ENCODE results near the gene CCBE1. TPM values are rescaled to one million over a fixed set of nuclear protein-coding genes. Genes with fewer than 3 reads are reported as not detected.

Gene CCBE1
- total RNA-seq, 4 donors from 2014 or later, result 1.3 to 30.2 (median 8.0) TPM

GRCh38 chr18:59395226-59396175 is 301.7 kb downstream of the CCBE1 start:
- TF ChIP-seq CTCF (IDR thresholded peaks at IDR 0.05), result no peak
- DNase-seq (ENCODE audit: low spot score), result no peak
- no peak for ATAC-seq (ENCODE audit: low FRiP score)

- no peak for TF ChIP-seq CTCF (IDR thresholded peaks at IDR 0.05)
- DNase-seq (ENCODE audit: low spot score) (no peak), ATAC-seq (ENCODE audit: low FRiP score) (no peak)
Observed at GRCh38 chr18:59393381-59393780, 303.8 kb downstream of the CCBE1 start.

GRCh38 chr18:59388817-59389216 is 308.4 kb downstream of the CCBE1 start:
- no peak for ATAC-seq (ENCODE audit: low FRiP score)
- DNase-seq (ENCODE audit: low spot score), result no peak

DNA sequence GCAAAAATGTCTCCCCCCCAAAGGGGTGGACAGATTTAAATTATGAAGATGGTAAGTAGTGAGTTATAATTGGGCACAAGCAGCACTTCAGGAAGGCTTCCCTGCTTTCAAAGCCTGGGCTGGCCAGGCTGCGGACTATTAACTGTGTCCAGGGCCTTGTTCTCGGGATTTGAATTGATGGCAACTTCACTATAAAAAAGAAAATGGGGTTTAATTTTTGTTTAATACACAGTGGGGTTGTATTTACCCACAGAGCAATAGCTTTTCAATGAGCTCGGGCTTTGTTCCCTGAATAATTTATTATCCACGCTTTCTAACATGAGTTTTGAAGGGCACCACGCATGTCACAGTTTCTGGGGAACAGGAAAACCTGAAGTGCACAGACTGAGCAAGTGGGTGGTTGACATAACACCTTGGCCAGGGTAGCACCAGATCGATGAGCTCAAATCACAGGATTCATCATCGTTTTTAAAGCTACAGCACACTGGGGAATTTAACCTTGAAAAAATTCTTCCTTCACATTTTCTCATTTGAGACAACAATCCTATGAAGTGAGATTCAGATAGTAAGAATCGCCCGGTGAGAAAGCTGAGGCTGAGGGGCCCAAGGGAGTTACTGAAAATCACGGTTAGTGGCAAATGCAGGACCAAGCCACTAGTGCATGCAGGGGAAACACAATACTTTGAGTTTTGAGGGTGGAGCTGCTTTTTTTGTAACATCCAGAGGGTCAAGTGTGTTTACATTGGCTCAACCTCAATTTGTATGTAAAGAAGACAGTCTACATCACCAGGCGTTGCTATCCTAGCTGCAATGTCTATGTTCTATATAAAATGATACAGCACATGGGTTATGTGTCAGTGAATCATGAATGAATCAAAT is 309.3 kb downstream of the CCBE1 start:
- ATAC-seq (ENCODE audit: low FRiP score), result no peak
- no peak for TF ChIP-seq CTCF (IDR thresholded peaks at IDR 0.05)
- no peak for DNase-seq (ENCODE audit: low spot score)

More at GRCh38 chr18:59388817-59389216, 308.4 kb downstream of the CCBE1 start:
- TF ChIP-seq CTCF (IDR thresholded peaks at IDR 0.05), result no peak

- DNase-seq (ENCODE audit: low spot score) (no peak), ATAC-seq (ENCODE audit: low FRiP score) (no peak)
- TF ChIP-seq CTCF (IDR thresholded peaks at IDR 0.05), result no peak
Observed at GRCh38 chr18:59386909-59387686, 310.1 kb downstream of the CCBE1 start.

DNA sequence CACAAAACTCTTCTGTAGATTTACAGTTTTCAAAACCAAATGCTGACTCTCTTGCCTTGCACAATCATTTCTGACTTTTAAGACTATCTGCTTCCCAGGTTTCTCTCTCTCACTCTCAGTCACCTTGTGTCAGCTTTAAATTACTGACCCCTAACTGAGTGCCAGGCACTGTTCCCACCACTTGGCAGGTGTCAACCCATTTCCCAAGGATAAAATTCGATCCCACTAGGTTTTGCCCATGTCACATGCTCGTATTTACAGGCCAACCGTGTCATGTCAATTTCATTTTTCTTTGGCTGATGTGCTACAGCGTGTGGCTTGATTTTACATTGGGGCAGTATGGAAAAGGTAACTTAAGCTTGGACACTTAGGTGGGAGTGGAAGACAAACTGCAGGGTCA is 312.0 kb downstream of the CCBE1 start:
- no peak for ATAC-seq (ENCODE audit: low FRiP score)
- no peak for DNase-seq (ENCODE audit: low spot score)
- no peak for TF ChIP-seq CTCF (IDR thresholded peaks at IDR 0.05)

Data from omental fat pad (tissue), 4 donors.